ENCODE data around the gene ABCG1.

Gene ABCG1

GRCh38 chr21:42208801-42209490 lies 10.0 kb upstream of the ABCG1 start:
- Histone ChIP-seq H3K4me3 (replicated peaks; ENCODE audit: low read depth, low read length) (no peak overlapping the region), H3K36me3 (ENCODE audit: control insufficient read depth, insufficient read depth, low read length) (no peaks in the 10 kb centered on the region), H3K27me3 (replicated peaks; ENCODE audit: control insufficient read depth, insufficient read depth, low read length) (0 out of 2 replicates have a peak, but pooled peaks cover 1% of the 10 kb centered on the region)
- no peak for TF ChIP-seq CTCF (IDR thresholded peaks at IDR 0.05; ENCODE audit: insufficient read depth, low read length, poor library complexity, severe bottlenecking)
- no peak for DNase-seq (ENCODE audit: extremely low read depth, insufficient read length)

GRCh38 chr21:42209801-42210479 lies 9.0 kb upstream of the ABCG1 start:
- Histone ChIP-seq H3K27me3 (replicated peaks; ENCODE audit: control insufficient read depth, insufficient read depth, low read length) (0 out of 2 replicates have a peak, but pooled peaks cover 1% of the 10 kb centered on the region), H3K36me3 (ENCODE audit: control insufficient read depth, insufficient read depth, low read length) (no peaks in the 10 kb centered on the region), H3K4me3 (replicated peaks; ENCODE audit: low read depth, low read length) (no peak overlapping the region)
- DNase-seq (ENCODE audit: extremely low read depth, insufficient read length), result no peak
- no peak for TF ChIP-seq CTCF (IDR thresholded peaks at IDR 0.05; ENCODE audit: insufficient read depth, low read length, poor library complexity, severe bottlenecking)

- Histone ChIP-seq H3K36me3 (ENCODE audit: control insufficient read depth, insufficient read depth, low read length) (no peaks in the 10 kb centered on the region), H3K27me3 (replicated peaks; ENCODE audit: control insufficient read depth, insufficient read depth, low read length) (0 out of 2 replicates have a peak, but pooled peaks cover 1% of the 10 kb centered on the region), H3K4me3 (replicated peaks; ENCODE audit: low read depth, low read length) (no peak overlapping the region)
- no peak for TF ChIP-seq CTCF (IDR thresholded peaks at IDR 0.05; ENCODE audit: insufficient read depth, low read length, poor library complexity, severe bottlenecking)
- DNase-seq (ENCODE audit: extremely low read depth, insufficient read length), result no peak
Measured at GRCh38 chr21:42212266-42212665, 6.7 kb upstream of the ABCG1 start.

- no peak for DNase-seq (ENCODE audit: extremely low read depth, insufficient read length)
- Histone ChIP-seq H3K27me3 (replicated peaks; ENCODE audit: control insufficient read depth, insufficient read depth, low read length) (0 out of 2 replicates have a peak, but pooled peaks cover 1% of the 10 kb centered on the region), H3K4me3 (replicated peaks; ENCODE audit: low read depth, low read length) (no peak overlapping the region), H3K36me3 (ENCODE audit: control insufficient read depth, insufficient read depth, low read length) (no peaks in the 10 kb centered on the region)
- TF ChIP-seq CTCF (IDR thresholded peaks at IDR 0.05; ENCODE audit: insufficient read depth, low read length, poor library complexity, severe bottlenecking), result no peak
Measured at GRCh38 chr21:42213082-42213774, 5.7 kb upstream of the ABCG1 start.

GRCh38 chr21:42214081-42214750 lies 4.7 kb upstream of the ABCG1 start:
- no peak for TF ChIP-seq CTCF (IDR thresholded peaks at IDR 0.05; ENCODE audit: insufficient read depth, low read length, poor library complexity, severe bottlenecking)
- DNase-seq (ENCODE audit: extremely low read depth, insufficient read length), result no peak
- no peaks in the 10 kb centered on the region for H3K36me3 ChIP-seq (ENCODE audit: control insufficient read depth, insufficient read depth, low read length)
- no peaks in the 10 kb centered on the region for H3K27me3 ChIP-seq (replicated peaks; ENCODE audit: control insufficient read depth, insufficient read depth, low read length)
- no peak overlapping the region for H3K4me3 ChIP-seq (replicated peaks; ENCODE audit: low read depth, low read length)

All from GM06990 (cell line).